WTC11 (cell line): ENCODE measurements around the gene NHSL2. TPM values are rescaled to one million over a fixed set of nuclear protein-coding genes. Genes with fewer than 3 reads are reported as not detected.

Source experiments
- ATAC-seq: fragments of 200-7000 bp; cut with Tn5 transposase; 2 replicates; pipeline ENCODE4 v1.10.0; 2021; ENCODE audit warnings: mild to moderate bottlenecking, moderate library complexity
- CTCF ChIA-PET: fragments of 300-600 bp; sonication (Branson Sonifier 250); formaldehyde crosslinking; loops from one replicate; lab custom pipeline; 2021; ENCODE audit warnings: antibody characterized with exemption; lab: Charles Lee
- POLR2A ChIA-PET: fragments of 350-600 bp; sonication (Branson Sonifier 250); formaldehyde crosslinking; loops from one replicate; lab custom pipeline; 2021; ENCODE audit warnings: antibody characterized with exemption; lab: Charles Lee
- DNase-seq: peaks from one replicate; pipeline ENCODE4 v3.0.0; 2021; ENCODE audit warnings: low spot score
- H3K27ac Mint-ChIP-seq: 2 replicates; pipeline ENCODE4 v1.8.0; 2021; ENCODE audit warnings: mixed read lengths
- H3K27me3 Mint-ChIP-seq: 2 replicates; pipeline ENCODE4 v1.8.0; 2021; ENCODE audit warnings: low read depth, mild to moderate bottlenecking, moderate library complexity, mixed read lengths
- H3K36me3 Mint-ChIP-seq: 2 replicates; pipeline ENCODE4 v1.8.0; 2021; ENCODE audit warnings: mixed read lengths
- H3K4me1 Mint-ChIP-seq: 2 replicates; pipeline ENCODE4 v1.8.0; 2022; ENCODE audit warnings: mixed read lengths
- H3K4me3 Mint-ChIP-seq: 2 replicates; pipeline ENCODE4 v1.8.0; 2021; ENCODE audit warnings: mild to moderate bottlenecking, moderate library complexity, mixed read lengths
- H3K9me3 Mint-ChIP-seq: 2 replicates; pipeline ENCODE4 v1.8.0; 2021; ENCODE audit warnings: mixed read lengths
- ETV6 ChIP-seq: sonication (generic); formaldehyde crosslinking; IDR thresholded peaks from 2 replicates; pipeline ENCODE4 v1.8.1; 2022; ENCODE audit warnings: mild to moderate bottlenecking, missing genetic modification reagents
- GABPB1 ChIP-seq: sonication (generic); formaldehyde crosslinking; IDR thresholded peaks from 2 replicates; pipeline ENCODE4 v1.8.1; 2023; ENCODE audit warnings: mild to moderate bottlenecking, missing genetic modification reagents
- NFE2L1 ChIP-seq: sonication (generic); formaldehyde crosslinking; IDR thresholded peaks from 2 replicates; pipeline ENCODE4 v1.8.1; 2023; ENCODE audit warnings: missing genetic modification reagents
- NFYB ChIP-seq: sonication (generic); formaldehyde crosslinking; conservative IDR thresholded peaks from 2 replicates; pipeline ENCODE4 v1.8.0; 2022; ENCODE audit warnings: low read depth, missing genetic modification reagents
- PRRX2 ChIP-seq: fragments of 250-450 bp; sonication (Bioruptor Pico); IDR thresholded peaks from 2 replicates; pipeline ENCODE4 v1.8.0; 2021; ENCODE audit warnings: mild to moderate bottlenecking
- ZNF138 ChIP-seq: sonication (generic); formaldehyde crosslinking; conservative IDR thresholded peaks from 2 replicates; pipeline ENCODE4 v1.8.1; 2022; ENCODE audit warnings: mild to moderate bottlenecking, moderate library complexity, missing genetic modification reagents
- ZNF317 ChIP-seq: sonication (generic); formaldehyde crosslinking; IDR thresholded peaks from 2 replicates; pipeline ENCODE4 v1.8.1; 2023; ENCODE audit warnings: low read depth, mild to moderate bottlenecking, moderate library complexity, missing genetic modification reagents, borderline replicate concordance
- total RNA-seq: library from RNA; stranded (reverse); gene quantifications from 3 replicates; pipeline ENCODE4 v1.2.3, GENCODE V29; 2021
- TF ChIP-seq, protein P1 (sequence below): sonication (generic); formaldehyde crosslinking; IDR thresholded peaks from 2 replicates; pipeline ENCODE4 v1.8.1; 2023; ENCODE audit warnings: mild to moderate bottlenecking, missing genetic modification reagents, borderline replicate concordance
- TF ChIP-seq, protein P2 (sequence below): fragments of 250-450 bp; sonication (Bioruptor Pico); IDR thresholded peaks from 2 replicates; pipeline ENCODE4 v2.1.2; 2022; ENCODE audit warnings: mild to moderate bottlenecking, moderate library complexity
- TF ChIP-seq, protein P3 (sequence below): sonication (generic); formaldehyde crosslinking; IDR thresholded peaks from 2 replicates; pipeline ENCODE4 v1.8.1; 2022; ENCODE audit warnings: low read depth, missing genetic modification reagents, borderline replicate concordance
- TF ChIP-seq, protein P4 (sequence below): sonication (generic); formaldehyde crosslinking; IDR thresholded peaks from 2 replicates; pipeline ENCODE4 v1.8.1; 2022; ENCODE audit warnings: mild to moderate bottlenecking, moderate library complexity, missing genetic modification reagents
- TF ChIP-seq, protein P5 (sequence below): fragments of 250-450 bp; sonication (Bioruptor Pico); IDR thresholded peaks from 2 replicates; pipeline ENCODE4 v1.9.0; 2021; ENCODE audit warnings: mild to moderate bottlenecking, borderline replicate concordance
- TF ChIP-seq, protein P6 (sequence below): fragments of 200-600 bp; IDR thresholded peaks from 2 replicates; pipeline ENCODE4 v1.8.0; 2022; ENCODE audit warnings: antibody characterized with exemption
- TF ChIP-seq, protein P7 (sequence below): fragments of 250-450 bp; sonication (Bioruptor Pico); IDR thresholded peaks from 2 replicates; pipeline ENCODE4 v1.9.0; 2021; ENCODE audit warnings: mild to moderate bottlenecking

Gene NHSL2
- total RNA-seq, 1 experiment from 2014 or later, result 7.9 TPM

DNA sequence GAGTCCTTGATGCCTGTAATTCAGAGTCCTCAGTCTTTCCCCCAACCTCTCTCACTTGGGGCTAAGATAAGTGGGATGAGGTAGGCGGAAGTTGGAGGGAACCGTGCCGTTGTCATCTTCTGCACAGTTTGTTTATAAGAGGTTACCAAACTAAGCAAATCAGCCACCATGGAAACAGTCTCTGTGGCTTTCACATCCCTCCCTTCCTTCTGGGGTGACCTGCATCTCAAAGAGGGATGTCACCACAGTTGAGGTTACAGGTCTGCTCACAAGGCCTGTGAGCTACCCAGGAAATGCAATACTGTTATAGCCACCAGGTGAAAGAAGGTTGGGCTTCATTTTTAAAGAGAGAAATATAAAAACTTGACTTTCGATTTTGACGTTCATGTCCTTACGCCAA lies 194.8 kb downstream of the NHSL2 start:
- H3K4me3 Mint-ChIP-seq, result no peak overlapping the region
- DNase-seq (no peak), ATAC-seq (no peak)
- no peaks in the 10 kb centered on the region for H3K9me3 Mint-ChIP-seq
- ChIA-PET POLR2A (no interaction called here), CTCF (interaction anchor here (0.9 to 1.0 kb wide), 2 partner anchors 11 to 86 kb away, joined by 3 read pairs; no protein-coding TSS in a partner anchor)
- H3K27me3 Mint-ChIP-seq, result no peaks in the 10 kb centered on the region
- TF ChIP-seq NFE2L1 (CRISPR knock-in tag) (no peak), ZNF138 (CRISPR knock-in tag) (no peak), NFYB (CRISPR knock-in tag) (no peak), ZNF317 (CRISPR knock-in tag) (no peak), PRRX2 (CRISPR knock-in tag) (no peak), GABPB1 (no peak), ETV6 (CRISPR knock-in tag) (no peak)
- TF ChIP-seq, protein P1, sequence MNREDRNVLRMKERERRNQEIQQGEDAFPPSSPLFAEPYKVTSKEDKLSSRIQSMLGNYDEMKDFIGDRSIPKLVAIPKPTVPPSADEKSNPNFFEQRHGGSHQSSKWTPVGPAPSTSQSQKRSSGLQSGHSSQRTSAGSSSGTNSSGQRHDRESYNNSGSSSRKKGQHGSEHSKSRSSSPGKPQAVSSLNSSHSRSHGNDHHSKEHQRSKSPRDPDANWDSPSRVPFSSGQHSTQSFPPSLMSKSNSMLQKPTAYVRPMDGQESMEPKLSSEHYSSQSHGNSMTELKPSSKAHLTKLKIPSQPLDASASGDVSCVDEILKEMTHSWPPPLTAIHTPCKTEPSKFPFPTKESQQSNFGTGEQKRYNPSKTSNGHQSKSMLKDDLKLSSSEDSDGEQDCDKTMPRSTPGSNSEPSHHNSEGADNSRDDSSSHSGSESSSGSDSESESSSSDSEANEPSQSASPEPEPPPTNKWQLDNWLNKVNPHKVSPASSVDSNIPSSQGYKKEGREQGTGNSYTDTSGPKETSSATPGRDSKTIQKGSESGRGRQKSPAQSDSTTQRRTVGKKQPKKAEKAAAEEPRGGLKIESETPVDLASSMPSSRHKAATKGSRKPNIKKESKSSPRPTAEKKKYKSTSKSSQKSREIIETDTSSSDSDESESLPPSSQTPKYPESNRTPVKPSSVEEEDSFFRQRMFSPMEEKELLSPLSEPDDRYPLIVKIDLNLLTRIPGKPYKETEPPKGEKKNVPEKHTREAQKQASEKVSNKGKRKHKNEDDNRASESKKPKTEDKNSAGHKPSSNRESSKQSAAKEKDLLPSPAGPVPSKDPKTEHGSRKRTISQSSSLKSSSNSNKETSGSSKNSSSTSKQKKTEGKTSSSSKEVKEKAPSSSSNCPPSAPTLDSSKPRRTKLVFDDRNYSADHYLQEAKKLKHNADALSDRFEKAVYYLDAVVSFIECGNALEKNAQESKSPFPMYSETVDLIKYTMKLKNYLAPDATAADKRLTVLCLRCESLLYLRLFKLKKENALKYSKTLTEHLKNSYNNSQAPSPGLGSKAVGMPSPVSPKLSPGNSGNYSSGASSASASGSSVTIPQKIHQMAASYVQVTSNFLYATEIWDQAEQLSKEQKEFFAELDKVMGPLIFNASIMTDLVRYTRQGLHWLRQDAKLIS, result no peak
- TF ChIP-seq, protein P2, sequence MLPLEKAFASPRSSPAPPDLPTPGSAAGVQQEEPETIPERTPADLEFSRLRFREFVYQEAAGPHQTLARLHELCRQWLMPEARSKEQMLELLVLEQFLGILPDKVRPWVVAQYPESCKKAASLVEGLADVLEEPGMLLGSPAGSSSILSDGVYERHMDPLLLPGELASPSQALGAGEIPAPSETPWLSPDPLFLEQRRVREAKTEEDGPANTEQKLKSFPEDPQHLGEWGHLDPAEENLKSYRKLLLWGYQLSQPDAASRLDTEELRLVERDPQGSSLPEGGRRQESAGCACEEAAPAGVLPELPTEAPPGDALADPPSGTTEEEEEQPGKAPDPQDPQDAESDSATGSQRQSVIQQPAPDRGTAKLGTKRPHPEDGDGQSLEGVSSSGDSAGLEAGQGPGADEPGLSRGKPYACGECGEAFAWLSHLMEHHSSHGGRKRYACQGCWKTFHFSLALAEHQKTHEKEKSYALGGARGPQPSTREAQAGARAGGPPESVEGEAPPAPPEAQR (CRISPR knock-in tag), result no peak
- TF ChIP-seq, protein P3, sequence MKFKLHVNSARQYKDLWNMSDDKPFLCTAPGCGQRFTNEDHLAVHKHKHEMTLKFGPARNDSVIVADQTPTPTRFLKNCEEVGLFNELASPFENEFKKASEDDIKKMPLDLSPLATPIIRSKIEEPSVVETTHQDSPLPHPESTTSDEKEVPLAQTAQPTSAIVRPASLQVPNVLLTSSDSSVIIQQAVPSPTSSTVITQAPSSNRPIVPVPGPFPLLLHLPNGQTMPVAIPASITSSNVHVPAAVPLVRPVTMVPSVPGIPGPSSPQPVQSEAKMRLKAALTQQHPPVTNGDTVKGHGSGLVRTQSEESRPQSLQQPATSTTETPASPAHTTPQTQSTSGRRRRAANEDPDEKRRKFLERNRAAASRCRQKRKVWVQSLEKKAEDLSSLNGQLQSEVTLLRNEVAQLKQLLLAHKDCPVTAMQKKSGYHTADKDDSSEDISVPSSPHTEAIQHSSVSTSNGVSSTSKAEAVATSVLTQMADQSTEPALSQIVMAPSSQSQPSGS (CRISPR knock-in tag), result no peak
- TF ChIP-seq, protein P4, sequence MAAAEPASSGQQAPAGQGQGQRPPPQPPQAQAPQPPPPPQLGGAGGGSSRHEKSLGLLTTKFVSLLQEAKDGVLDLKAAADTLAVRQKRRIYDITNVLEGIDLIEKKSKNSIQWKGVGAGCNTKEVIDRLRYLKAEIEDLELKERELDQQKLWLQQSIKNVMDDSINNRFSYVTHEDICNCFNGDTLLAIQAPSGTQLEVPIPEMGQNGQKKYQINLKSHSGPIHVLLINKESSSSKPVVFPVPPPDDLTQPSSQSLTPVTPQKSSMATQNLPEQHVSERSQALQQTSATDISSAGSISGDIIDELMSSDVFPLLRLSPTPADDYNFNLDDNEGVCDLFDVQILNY (CRISPR knock-in tag), result no peak
- TF ChIP-seq, protein P5, sequence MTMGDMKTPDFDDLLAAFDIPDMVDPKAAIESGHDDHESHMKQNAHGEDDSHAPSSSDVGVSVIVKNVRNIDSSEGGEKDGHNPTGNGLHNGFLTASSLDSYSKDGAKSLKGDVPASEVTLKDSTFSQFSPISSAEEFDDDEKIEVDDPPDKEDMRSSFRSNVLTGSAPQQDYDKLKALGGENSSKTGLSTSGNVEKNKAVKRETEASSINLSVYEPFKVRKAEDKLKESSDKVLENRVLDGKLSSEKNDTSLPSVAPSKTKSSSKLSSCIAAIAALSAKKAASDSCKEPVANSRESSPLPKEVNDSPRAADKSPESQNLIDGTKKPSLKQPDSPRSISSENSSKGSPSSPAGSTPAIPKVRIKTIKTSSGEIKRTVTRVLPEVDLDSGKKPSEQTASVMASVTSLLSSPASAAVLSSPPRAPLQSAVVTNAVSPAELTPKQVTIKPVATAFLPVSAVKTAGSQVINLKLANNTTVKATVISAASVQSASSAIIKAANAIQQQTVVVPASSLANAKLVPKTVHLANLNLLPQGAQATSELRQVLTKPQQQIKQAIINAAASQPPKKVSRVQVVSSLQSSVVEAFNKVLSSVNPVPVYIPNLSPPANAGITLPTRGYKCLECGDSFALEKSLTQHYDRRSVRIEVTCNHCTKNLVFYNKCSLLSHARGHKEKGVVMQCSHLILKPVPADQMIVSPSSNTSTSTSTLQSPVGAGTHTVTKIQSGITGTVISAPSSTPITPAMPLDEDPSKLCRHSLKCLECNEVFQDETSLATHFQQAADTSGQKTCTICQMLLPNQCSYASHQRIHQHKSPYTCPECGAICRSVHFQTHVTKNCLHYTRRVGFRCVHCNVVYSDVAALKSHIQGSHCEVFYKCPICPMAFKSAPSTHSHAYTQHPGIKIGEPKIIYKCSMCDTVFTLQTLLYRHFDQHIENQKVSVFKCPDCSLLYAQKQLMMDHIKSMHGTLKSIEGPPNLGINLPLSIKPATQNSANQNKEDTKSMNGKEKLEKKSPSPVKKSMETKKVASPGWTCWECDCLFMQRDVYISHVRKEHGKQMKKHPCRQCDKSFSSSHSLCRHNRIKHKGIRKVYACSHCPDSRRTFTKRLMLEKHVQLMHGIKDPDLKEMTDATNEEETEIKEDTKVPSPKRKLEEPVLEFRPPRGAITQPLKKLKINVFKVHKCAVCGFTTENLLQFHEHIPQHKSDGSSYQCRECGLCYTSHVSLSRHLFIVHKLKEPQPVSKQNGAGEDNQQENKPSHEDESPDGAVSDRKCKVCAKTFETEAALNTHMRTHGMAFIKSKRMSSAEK (CRISPR knock-in tag), result no peak
- TF ChIP-seq, protein P6, sequence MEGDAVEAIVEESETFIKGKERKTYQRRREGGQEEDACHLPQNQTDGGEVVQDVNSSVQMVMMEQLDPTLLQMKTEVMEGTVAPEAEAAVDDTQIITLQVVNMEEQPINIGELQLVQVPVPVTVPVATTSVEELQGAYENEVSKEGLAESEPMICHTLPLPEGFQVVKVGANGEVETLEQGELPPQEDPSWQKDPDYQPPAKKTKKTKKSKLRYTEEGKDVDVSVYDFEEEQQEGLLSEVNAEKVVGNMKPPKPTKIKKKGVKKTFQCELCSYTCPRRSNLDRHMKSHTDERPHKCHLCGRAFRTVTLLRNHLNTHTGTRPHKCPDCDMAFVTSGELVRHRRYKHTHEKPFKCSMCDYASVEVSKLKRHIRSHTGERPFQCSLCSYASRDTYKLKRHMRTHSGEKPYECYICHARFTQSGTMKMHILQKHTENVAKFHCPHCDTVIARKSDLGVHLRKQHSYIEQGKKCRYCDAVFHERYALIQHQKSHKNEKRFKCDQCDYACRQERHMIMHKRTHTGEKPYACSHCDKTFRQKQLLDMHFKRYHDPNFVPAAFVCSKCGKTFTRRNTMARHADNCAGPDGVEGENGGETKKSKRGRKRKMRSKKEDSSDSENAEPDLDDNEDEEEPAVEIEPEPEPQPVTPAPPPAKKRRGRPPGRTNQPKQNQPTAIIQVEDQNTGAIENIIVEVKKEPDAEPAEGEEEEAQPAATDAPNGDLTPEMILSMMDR, result no peak
- TF ChIP-seq, protein P7, sequence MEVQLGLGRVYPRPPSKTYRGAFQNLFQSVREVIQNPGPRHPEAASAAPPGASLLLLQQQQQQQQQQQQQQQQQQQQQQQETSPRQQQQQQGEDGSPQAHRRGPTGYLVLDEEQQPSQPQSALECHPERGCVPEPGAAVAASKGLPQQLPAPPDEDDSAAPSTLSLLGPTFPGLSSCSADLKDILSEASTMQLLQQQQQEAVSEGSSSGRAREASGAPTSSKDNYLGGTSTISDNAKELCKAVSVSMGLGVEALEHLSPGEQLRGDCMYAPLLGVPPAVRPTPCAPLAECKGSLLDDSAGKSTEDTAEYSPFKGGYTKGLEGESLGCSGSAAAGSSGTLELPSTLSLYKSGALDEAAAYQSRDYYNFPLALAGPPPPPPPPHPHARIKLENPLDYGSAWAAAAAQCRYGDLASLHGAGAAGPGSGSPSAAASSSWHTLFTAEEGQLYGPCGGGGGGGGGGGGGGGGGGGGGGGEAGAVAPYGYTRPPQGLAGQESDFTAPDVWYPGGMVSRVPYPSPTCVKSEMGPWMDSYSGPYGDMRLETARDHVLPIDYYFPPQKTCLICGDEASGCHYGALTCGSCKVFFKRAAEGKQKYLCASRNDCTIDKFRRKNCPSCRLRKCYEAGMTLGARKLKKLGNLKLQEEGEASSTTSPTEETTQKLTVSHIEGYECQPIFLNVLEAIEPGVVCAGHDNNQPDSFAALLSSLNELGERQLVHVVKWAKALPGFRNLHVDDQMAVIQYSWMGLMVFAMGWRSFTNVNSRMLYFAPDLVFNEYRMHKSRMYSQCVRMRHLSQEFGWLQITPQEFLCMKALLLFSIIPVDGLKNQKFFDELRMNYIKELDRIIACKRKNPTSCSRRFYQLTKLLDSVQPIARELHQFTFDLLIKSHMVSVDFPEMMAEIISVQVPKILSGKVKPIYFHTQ (CRISPR knock-in tag), result no peak
- H3K4me1 Mint-ChIP-seq, result peaks cover 33% of the 10 kb centered on the region
- no peak overlapping the region for H3K27ac Mint-ChIP-seq
- no peaks in the 10 kb centered on the region for H3K36me3 Mint-ChIP-seq
